Tibial nerve (tissue), 4 donors: ENCODE measurements around the gene COL9A3.

Experiments used
- CTCF ChIP-seq, 5 experiments: fragments of 200-600 bp in 3 of 5; fragments of 450-650 bp in 2 of 5; sonication (generic) in 3 of 5; IDR thresholded peaks; one replicate each; pipeline ENCODE4 v1.5.1; 2016 to 2019; ENCODE audit warnings: antibody characterized with exemption in 5 of 5, mild to moderate bottlenecking in 3 of 5, moderate library complexity in 2 of 5
- EP300 ChIP-seq, 2 donors: sonication (generic); formaldehyde crosslinking; IDR thresholded peaks; one replicate each; pipeline ENCODE4 v1.6.1; 2017; ENCODE audit warnings: antibody characterized with exemption in 2 of 2, mild to moderate bottlenecking in 1 of 2

- no peak for TF ChIP-seq CTCF (IDR thresholded peaks at IDR 0.05)
- no peak for TF ChIP-seq EP300 (IDR thresholded peaks at IDR 0.05)
These were observed 48.1 kb upstream of the COL9A3 start for GRCh38 chr20:62768551-62769287.
